Measurements from ENCODE around the gene SCG3.

Gene SCG3

DNA sequence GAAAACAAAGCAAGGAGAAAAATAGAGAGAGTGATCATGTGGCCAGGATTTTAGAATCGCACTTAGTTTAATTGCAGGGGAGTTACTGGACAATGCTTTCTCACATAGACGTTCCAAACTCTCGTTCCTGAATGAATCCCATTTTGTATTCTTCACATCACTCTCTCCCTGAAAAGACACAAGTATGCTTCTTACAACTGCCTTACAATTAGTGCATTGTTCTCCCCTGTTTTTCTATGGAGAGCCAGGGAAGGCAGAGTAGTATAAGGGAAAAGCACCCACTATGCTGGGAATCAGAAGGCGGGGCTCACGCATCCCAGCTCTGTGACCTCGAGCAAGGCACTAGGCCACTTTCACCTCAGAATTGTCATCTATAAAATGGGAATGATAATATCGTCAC is 84.4 kb downstream of the SCG3 start:
- TF ChIP-seq, protein P1, sequence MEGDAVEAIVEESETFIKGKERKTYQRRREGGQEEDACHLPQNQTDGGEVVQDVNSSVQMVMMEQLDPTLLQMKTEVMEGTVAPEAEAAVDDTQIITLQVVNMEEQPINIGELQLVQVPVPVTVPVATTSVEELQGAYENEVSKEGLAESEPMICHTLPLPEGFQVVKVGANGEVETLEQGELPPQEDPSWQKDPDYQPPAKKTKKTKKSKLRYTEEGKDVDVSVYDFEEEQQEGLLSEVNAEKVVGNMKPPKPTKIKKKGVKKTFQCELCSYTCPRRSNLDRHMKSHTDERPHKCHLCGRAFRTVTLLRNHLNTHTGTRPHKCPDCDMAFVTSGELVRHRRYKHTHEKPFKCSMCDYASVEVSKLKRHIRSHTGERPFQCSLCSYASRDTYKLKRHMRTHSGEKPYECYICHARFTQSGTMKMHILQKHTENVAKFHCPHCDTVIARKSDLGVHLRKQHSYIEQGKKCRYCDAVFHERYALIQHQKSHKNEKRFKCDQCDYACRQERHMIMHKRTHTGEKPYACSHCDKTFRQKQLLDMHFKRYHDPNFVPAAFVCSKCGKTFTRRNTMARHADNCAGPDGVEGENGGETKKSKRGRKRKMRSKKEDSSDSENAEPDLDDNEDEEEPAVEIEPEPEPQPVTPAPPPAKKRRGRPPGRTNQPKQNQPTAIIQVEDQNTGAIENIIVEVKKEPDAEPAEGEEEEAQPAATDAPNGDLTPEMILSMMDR (conservative IDR thresholded peaks at IDR 0.05; ENCODE audit: control insufficient read depth, insufficient read depth, low read depth, low read length) = no peak
- no peak overlapping the region for H3K4me3 ChIP-seq (ENCODE audit: control insufficient read depth, low read depth, low read length)
- DNase-seq (ENCODE audit: low read depth) = no peak

- TF ChIP-seq, protein P1 (conservative IDR thresholded peaks at IDR 0.05; ENCODE audit: control insufficient read depth, insufficient read depth, low read depth, low read length) = no peak
- H3K4me3 ChIP-seq (ENCODE audit: control insufficient read depth, low read depth, low read length) = no peak overlapping the region
- no peak for DNase-seq (ENCODE audit: low read depth)
These were observed 85.0 kb downstream of the SCG3 start for GRCh38 chr15:51766341-51766740.

DNA sequence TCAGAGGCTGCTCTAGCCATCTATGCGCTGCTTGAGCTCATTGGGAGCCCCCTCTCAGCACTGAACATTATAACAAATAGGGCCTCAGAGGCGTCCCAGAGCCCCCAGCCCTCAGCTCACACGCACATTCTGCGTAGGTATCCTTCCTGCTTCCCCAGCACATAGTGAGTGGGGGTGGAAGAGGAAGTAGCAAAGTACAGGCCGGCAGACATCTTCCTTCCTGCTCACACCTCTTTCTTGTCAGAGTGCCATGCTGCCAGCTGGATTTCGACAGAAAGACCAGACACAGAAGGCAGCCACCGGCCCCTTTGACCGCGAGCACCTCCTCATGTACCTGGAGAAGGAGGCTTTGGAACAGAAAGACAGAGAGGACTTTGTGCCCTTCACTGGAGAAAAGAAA is 86.7 kb downstream of the SCG3 start:
- no peak overlapping the region for H3K4me3 ChIP-seq (ENCODE audit: control insufficient read depth, low read depth, low read length)
- TF ChIP-seq, protein P1 (conservative IDR thresholded peaks at IDR 0.05; ENCODE audit: control insufficient read depth, insufficient read depth, low read depth, low read length) = no peak
- DNase-seq (ENCODE audit: low read depth) = no peak

Data from fibroblast of mammary gland (primary cell).